PC-3 (cell line): ENCODE results near the gene FER1L5. TPM values are rescaled to one million over a fixed set of nuclear protein-coding genes. Genes with fewer than 3 reads are reported as not detected.

Source experiments
- ATAC-seq: fragments of 200-7000 bp; cut with Tn5 transposase; 2 replicates; pipeline ENCODE4 v1.9.1; 2020; ENCODE audit warnings: mild to moderate bottlenecking, moderate library complexity
- BruUV-seq: library from RNA; stranded (reverse); fragments of 400-500 nt; replicated peaks from 2 replicates; lab custom pipeline; 2021; lab: Mats Ljungman, UMichigan
- CTCF ChIA-PET: fragments of 300-600 bp; sonication (Branson Sonifier 250); formaldehyde crosslinking; loops from one replicate; lab custom pipeline; 2022; ENCODE audit warnings: antibody characterized with exemption; lab: Charles Lee
- POLR2A ChIA-PET: fragments of 300-600 bp; sonication (Branson Sonifier 250); formaldehyde crosslinking; loops from one replicate; lab custom pipeline; 2022; ENCODE audit warnings: antibody characterized with exemption; ENCODE audit not compliant: unreplicated experiment; lab: Charles Lee
- DNase-seq: peaks from one replicate; pipeline ENCODE4 v3.0.0-alpha.2; 2015
- H2AFZ ChIP-seq: fragments of 300-600 bp; sonication (generic); 2 replicates; pipeline ENCODE4 v1.6.0; 2016; ENCODE audit warnings: antibody characterized with exemption, low read length
- H3F3A ChIP-seq: fragments of 300-600 bp; sonication (generic); one replicate; pipeline ENCODE4 v1.6.0; 2017; ENCODE audit warnings: antibody characterized with exemption, low read length, control low read depth, mild to moderate bottlenecking; ENCODE audit not compliant: unreplicated experiment
- H3K27ac ChIP-seq: fragments of 300-600 bp; sonication (generic); 2 replicates; pipeline ENCODE4 v1.5.1; 2016; ENCODE audit warnings: mild to moderate bottlenecking, low read length
- H3K27me3 ChIP-seq: fragments of 300-600 bp; sonication (generic); 2 replicates; pipeline ENCODE4 v1.6.1; 2016; ENCODE audit warnings: low read length, mixed read lengths
- H3K36me3 ChIP-seq: fragments of 300-600 bp; sonication (generic); 2 replicates; pipeline ENCODE4 v1.6.1; 2016; ENCODE audit warnings: low read depth, mixed run types, low read length, mixed read lengths
- H3K4me1 ChIP-seq: fragments of 300-600 bp; sonication (generic); 2 replicates; pipeline ENCODE4 v1.5.1; 2016; ENCODE audit warnings: low read length; ENCODE audit not compliant: insufficient read depth
- H3K4me2 ChIP-seq: fragments of 300-600 bp; sonication (generic); 2 replicates; pipeline ENCODE4 v1.6.0; 2016; ENCODE audit warnings: low read length
- H3K4me3 ChIP-seq: fragments of 300-600 bp; sonication (generic); 2 replicates; pipeline ENCODE4 v1.5.1; 2016; ENCODE audit warnings: mild to moderate bottlenecking, low read length, mixed read lengths
- H3K79me2 ChIP-seq: fragments of 300-600 bp; sonication (generic); 2 replicates; pipeline ENCODE4 v1.6.1; 2017; ENCODE audit warnings: low read length, mixed read lengths
- H3K9ac ChIP-seq: fragments of 300-600 bp; sonication (generic); 2 replicates; pipeline ENCODE4 v1.6.0; 2016; ENCODE audit warnings: mild to moderate bottlenecking, low read length
- H3K9me2 ChIP-seq: fragments of 300-600 bp; sonication (generic); replicated peaks from 2 replicates; pipeline ENCODE4 v1.6.1; 2016; ENCODE audit warnings: mixed run types, low read length, mixed read lengths
- H3K9me3 ChIP-seq: fragments of 300-600 bp; sonication (generic); 2 replicates; pipeline ENCODE4 v1.6.1; 2016; ENCODE audit warnings: low read length, mixed read lengths
- H4K20me1 ChIP-seq: fragments of 300-600 bp; sonication (generic); 2 replicates; pipeline ENCODE4 v1.6.1; 2016; ENCODE audit warnings: low read length, mixed read lengths
- CTCF ChIP-seq: fragments of 300-600 bp; sonication (generic); conservative IDR thresholded peaks from 2 replicates; pipeline ENCODE4 v1.5.1; 2017; ENCODE audit warnings: antibody characterized with exemption, low read depth, mild to moderate bottlenecking, low read length
- EZH2 ChIP-seq: fragments of 300-600 bp; sonication (generic); IDR thresholded peaks from one replicate; pipeline ENCODE4 v1.6.1; 2017; ENCODE audit warnings: antibody characterized with exemption, mild to moderate bottlenecking, low read length; ENCODE audit not compliant: unreplicated experiment
- EZH2phosphoT487 ChIP-seq: fragments of 300-600 bp; sonication (generic); IDR thresholded peaks from 2 replicates; pipeline ENCODE4 v1.6.1; 2018; ENCODE audit warnings: mild to moderate bottlenecking, antibody characterized with exemption, low read length, borderline replicate concordance
- intact Hi-C: fragments of 100-400 bp; cut with micrococcal nuclease; formaldehyde crosslinking; loops from 2 replicates; pipeline ENCODE4 v1.9.0; 2023
- total RNA-seq: library from RNA; depleted of rRNA; stranded (reverse); fragments of >200 nt; gene quantifications from 2 replicates; pipeline ENCODE4 v1.2.3, GENCODE V29; 2014

Gene FER1L5
- total RNA-seq, 1 experiment from 2014 or later = not detected

- H3K9ac ChIP-seq = no peak overlapping the region
- no peaks in the 10 kb centered on the region for H3F3A ChIP-seq
- H3K4me2 ChIP-seq = no peak overlapping the region
- no peak overlapping the region for H2AFZ ChIP-seq
- DNase-seq (peak; percentile 80), ATAC-seq (peak; percentile 48)
- no peak overlapping the region for H3K4me3 ChIP-seq
- no peaks in the 10 kb centered on the region for H3K9me3 ChIP-seq
- no peaks in the 10 kb centered on the region for H3K4me1 ChIP-seq
- ChIA-PET POLR2A (no interaction called here), CTCF (no interaction called here)
- no peaks in the 10 kb centered on the region for H4K20me1 ChIP-seq
- intact Hi-C loops = no loop called here
- BruUV-seq = no TSS peak
- TF ChIP-seq EZH2phosphoT487 (no peak), EZH2 (no peak), CTCF (no peak)
- no peaks in the 10 kb centered on the region for H3K9me2 ChIP-seq
- no peak overlapping the region for H3K27ac ChIP-seq
- no peaks in the 10 kb centered on the region for H3K27me3 ChIP-seq
- H3K79me2 ChIP-seq = no peaks in the 10 kb centered on the region
- H3K36me3 ChIP-seq = peaks cover 13% of the 10 kb centered on the region
Measured at GRCh38 chr2:96702098-96702785, 59.7 kb downstream of the FER1L5 start.

GRCh38 chr2:96703021-96703751, 60.6 kb downstream of the FER1L5 start:
- Histone ChIP-seq H3K79me2 (no peaks in the 10 kb centered on the region), H4K20me1 (no peaks in the 10 kb centered on the region), H3K36me3 (peaks cover 18% of the 10 kb centered on the region), H3K4me2 (no peak overlapping the region), H3K9me2 (no peaks in the 10 kb centered on the region), H3K27me3 (no peaks in the 10 kb centered on the region), H3K27ac (no peak overlapping the region), H3K4me3 (no peak overlapping the region), H2AFZ (no peak overlapping the region), H3K9me3 (no peaks in the 10 kb centered on the region), H3K9ac (no peak overlapping the region), H3K4me1 (no peaks in the 10 kb centered on the region), H3F3A (no peaks in the 10 kb centered on the region)
- TF ChIP-seq EZH2phosphoT487 (no peak), EZH2 (no peak), CTCF (no peak)
- BruUV-seq = no TSS peak
- CTCF ChIA-PET = no interaction called here
- DNase-seq (no peak), ATAC-seq (no peak)
- POLR2A ChIA-PET = no interaction called here
- intact Hi-C loops = no loop called here

- H3K27ac ChIP-seq = no peak overlapping the region
- H3K9me2 ChIP-seq = no peaks in the 10 kb centered on the region
- no peak overlapping the region for H3K4me2 ChIP-seq
- CTCF ChIA-PET = no interaction called here
- intact Hi-C loops = no loop called here
- no peak overlapping the region for H2AFZ ChIP-seq
- no peaks in the 10 kb centered on the region for H3K79me2 ChIP-seq
- BruUV-seq = no TSS peak
- DNase-seq (no peak), ATAC-seq (no peak)
- H4K20me1 ChIP-seq = no peaks in the 10 kb centered on the region
- no peak for TF ChIP-seq EZH2phosphoT487
- TF ChIP-seq EZH2 = no peak
- no peak for TF ChIP-seq CTCF
- peaks cover 40% of the 10 kb centered on the region for H3K36me3 ChIP-seq
- no peak overlapping the region for H3K9ac ChIP-seq
- H3K9me3 ChIP-seq = no peaks in the 10 kb centered on the region
- H3K27me3 ChIP-seq = no peaks in the 10 kb centered on the region
- POLR2A ChIA-PET = no interaction called here
- no peaks in the 10 kb centered on the region for H3F3A ChIP-seq
- H3K4me3 ChIP-seq = no peak overlapping the region
- no peaks in the 10 kb centered on the region for H3K4me1 ChIP-seq
Measured at GRCh38 chr2:96710985-96711384, 68.4 kb downstream of the FER1L5 start.
